Measurements from ENCODE around the gene SMARCAL1.
A peak's percentile ranks its signal among the peaks of the same experiment; 100 is the strongest.

Gene SMARCAL1

GRCh38 chr2:216392945-216393840 lies 19.1 kb upstream of the SMARCAL1 start:
- DNase-seq = no peak

GRCh38 chr2:216394881-216395280 lies 17.4 kb upstream of the SMARCAL1 start:
- no peak for DNase-seq

GRCh38 chr2:216399621-216400020 lies 12.7 kb upstream of the SMARCAL1 start:
- DNase-seq = no peak

- DNase-seq = no peak
Measured at GRCh38 chr2:216402751-216403150, 9.5 kb upstream of the SMARCAL1 start.

- peak in 3 of 4 experiments; percentile 3 to 37 (median 12) for DNase-seq
Measured at GRCh38 chr2:216404010-216404618, 8.2 kb upstream of the SMARCAL1 start.

GRCh38 chr2:216405588-216405987 lies 6.7 kb upstream of the SMARCAL1 start:
- no peak for DNase-seq

GRCh38 chr2:216406826-216407225 lies 5.5 kb upstream of the SMARCAL1 start:
- no peak for DNase-seq

- no peak for DNase-seq
Measured at GRCh38 chr2:216408426-216409290, 3.6 kb upstream of the SMARCAL1 start.

GRCh38 chr2:216410550-216410949 lies 1.7 kb upstream of the SMARCAL1 start:
- DNase-seq = no peak

- no peak for DNase-seq
Measured at GRCh38 chr2:216413882-216414281, 1.6 kb downstream of the SMARCAL1 start.

- DNase-seq = no peak
Measured at GRCh38 chr2:216414772-216415319, 2.6 kb downstream of the SMARCAL1 start.

- DNase-seq = no peak
Measured at GRCh38 chr2:216415541-216415940, 3.3 kb downstream of the SMARCAL1 start.

- no peak for DNase-seq
Measured at GRCh38 chr2:216416571-216417307, 4.5 kb downstream of the SMARCAL1 start.

GRCh38 chr2:216418981-216419380 lies 6.7 kb downstream of the SMARCAL1 start:
- DNase-seq = no peak

- DNase-seq = no peak
Measured at GRCh38 chr2:216420367-216421101, 8.2 kb downstream of the SMARCAL1 start.

GRCh38 chr2:216423071-216423470 lies 10.8 kb downstream of the SMARCAL1 start:
- DNase-seq = no peak

GRCh38 chr2:216424274-216424673 lies 12.0 kb downstream of the SMARCAL1 start:
- DNase-seq = no peak

- no peak for DNase-seq
Measured at GRCh38 chr2:216425008-216425787, 12.9 kb downstream of the SMARCAL1 start.

- DNase-seq = no peak
Measured at GRCh38 chr2:216426166-216426777, 14.0 kb downstream of the SMARCAL1 start.

GRCh38 chr2:216426938-216427337 lies 14.7 kb downstream of the SMARCAL1 start:
- no peak for DNase-seq
